Stimulated activated CD4-positive, alpha-beta T cell treated with anti-CD3 and anti-CD28 coated beads, Interleukin-12 subunit alpha, Interleukin-12 subunit beta, amount 100 ng/mL, for 4 hours (primary cell): Measurements from ENCODE around the gene ARHGEF26.
"Not testable (repeated sequence)": the region's sequence is repeated elsewhere in the genome, so short reads cannot be mapped to it uniquely, and the experiment has no call there.

Experiments used
- DNase-seq: peaks from one replicate; pipeline ENCODE4 v3.0.0-alpha.2; 2020

The ARHGEF26 gene

DNA sequence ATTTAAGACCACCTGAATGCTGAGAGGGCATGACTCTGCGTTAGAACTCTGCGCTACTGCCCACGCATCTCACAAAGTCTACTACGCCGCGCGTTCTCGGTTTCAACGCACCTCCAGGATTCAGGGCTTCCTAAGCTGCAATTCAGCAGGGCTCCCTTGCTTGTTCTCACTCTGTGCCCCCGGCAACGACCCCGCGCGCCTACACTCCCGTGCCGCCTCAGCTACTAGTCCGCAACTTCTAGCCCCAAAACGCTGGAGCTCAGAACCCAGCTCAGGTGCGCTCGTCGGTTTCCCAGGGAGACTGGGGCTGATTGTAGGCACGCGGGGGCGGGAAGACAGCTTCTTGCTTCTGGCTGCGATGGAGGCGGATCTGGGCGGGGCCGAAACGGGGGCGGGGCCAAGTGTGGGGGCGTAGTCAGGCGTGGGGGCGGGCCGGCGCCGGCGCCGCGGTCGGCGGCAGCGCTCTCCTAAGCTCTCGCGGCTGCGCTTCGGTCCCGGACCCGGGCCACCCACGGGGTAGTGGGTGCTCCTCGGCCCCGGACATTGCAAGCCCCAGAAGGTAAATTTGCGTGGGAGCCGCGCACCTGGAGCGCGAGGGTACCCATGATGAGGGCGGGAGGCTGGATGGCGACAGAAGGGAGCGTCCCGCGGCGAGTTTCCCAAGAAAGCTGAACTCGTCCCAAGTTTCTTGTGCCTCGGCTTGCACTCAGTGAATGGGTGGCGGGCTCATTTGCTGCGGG, at the start of gene ARHGEF26:
ARHGEF26 (plus strand) TSS at position 430 of the 740 bp plus-strand sequence. CDS start 603 bp downstream, outside the sequence.
- peak; percentile 71 for DNase-seq

DNA sequence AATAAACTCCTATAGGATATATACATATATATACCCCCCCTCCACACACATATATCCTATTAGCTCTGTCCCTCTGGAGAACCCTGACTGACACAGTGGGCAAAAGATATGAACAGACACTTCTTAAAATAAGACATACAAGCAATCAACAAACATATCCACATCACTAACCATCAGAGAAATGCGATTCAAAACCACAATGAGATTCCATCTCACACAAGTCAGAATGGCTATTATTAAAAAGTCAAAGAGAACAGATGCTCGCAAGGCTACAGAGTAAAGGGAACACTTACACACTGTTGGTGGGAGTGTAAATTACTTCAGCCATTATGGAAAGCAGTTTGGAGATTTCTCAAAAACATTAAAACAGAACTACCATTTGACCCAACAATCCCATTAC, 46.2 kb upstream of the ARHGEF26 start:
- DNase-seq, result no peak

DNA sequence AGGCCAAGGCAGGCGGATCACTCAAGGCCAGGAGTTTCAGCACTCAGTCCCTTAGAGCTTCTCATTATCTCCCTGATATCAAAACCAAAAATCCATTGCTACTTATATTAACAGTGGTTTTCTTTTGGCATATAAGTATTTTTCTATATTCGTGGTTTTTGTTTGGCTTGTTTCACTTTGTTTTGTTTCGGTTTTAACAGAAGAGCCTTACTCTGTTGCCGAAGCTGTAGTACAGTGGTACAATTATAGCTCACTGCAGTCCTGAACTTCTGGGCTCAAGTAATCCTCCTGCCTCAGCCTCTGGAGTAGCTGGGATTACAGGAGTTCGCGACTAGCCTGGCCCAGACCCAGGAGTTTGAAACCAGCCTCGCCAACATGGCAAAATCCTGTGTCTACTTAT, 42.5 kb upstream of the ARHGEF26 start:
- no peak for DNase-seq

GRCh38 chr3:154081305-154081704, 39.9 kb upstream of the ARHGEF26 start:
- DNase-seq, result no peak

- no peak for DNase-seq
These were observed 36.1 kb upstream of the ARHGEF26 start for GRCh38 chr3:154085071-154085470.

GRCh38 chr3:154085799-154086198, 35.4 kb upstream of the ARHGEF26 start:
- no peak for DNase-seq

GRCh38 chr3:154086286-154086685, 34.9 kb upstream of the ARHGEF26 start:
- no peak for DNase-seq

GRCh38 chr3:154087756-154088480, 33.3 kb upstream of the ARHGEF26 start:
- not testable (repeated sequence) for DNase-seq

- DNase-seq, result no peak
These were observed 31.5 kb upstream of the ARHGEF26 start for GRCh38 chr3:154089421-154090420.

DNA sequence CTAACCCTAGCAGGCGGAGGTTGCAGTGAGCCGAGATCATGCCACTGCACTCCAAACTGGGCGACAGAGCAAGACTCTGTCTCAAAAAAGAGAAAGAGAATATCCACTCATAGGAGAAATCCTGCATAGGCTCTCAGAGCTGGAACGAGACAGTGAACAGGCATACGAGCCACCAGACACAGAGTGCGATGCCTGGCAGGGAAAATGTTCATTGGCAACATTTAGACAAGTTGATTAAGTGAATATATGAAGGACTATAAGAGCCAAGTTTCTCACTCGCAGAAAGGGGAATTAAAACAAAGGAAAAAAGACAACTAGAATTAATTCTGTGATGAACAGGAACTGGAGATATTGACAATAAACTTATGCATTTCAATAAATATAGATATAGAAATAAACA, 27.1 kb upstream of the ARHGEF26 start:
- DNase-seq, result no peak

- no peak for DNase-seq
These were observed 25.3 kb upstream of the ARHGEF26 start for GRCh38 chr3:154095832-154096421.

DNA sequence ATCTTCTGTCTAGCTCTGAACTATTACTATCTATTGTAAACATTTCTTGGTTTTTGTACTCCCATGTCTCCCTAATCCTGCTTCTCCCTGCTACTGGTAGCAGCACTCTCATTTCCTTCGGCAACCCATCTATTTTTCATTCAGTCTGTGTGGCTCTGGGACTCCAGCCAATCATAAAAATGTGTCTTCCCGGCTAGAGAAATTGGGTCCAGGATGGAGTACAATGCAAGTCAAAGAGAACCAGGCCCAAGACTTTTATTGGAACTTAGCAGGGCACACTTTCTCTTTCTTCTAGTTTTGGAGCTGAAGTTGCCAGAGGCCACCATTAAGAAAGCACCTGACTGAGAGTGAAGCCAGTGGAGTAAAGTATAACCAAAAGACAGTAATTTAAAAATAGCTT, 22.8 kb upstream of the ARHGEF26 start:
- DNase-seq, result no peak

GRCh38 chr3:154100556-154100955, 20.6 kb upstream of the ARHGEF26 start:
- no peak for DNase-seq

DNA sequence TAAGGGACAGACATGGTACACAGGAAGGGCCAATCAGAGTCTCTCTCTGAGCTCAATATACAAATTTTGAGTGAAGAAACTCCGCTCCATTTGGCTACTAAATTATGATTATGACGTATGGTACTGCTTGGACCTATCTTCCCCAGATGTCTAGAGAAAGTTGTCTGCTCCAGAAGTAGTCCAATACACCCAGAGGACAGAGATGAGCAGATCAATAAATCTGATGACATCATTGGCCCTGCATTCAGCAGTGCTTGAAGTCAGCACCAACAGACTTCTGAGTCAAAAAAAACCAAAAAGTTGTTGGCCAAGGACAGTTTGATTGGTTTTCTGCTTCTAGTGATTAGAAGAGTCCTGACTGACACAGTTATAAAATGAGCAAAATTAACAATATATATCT, 19.9 kb upstream of the ARHGEF26 start:
- no peak for DNase-seq

- DNase-seq, result no peak
These were observed 19.0 kb upstream of the ARHGEF26 start for GRCh38 chr3:154102225-154102624.

GRCh38 chr3:154105218-154105975, 15.8 kb upstream of the ARHGEF26 start:
- no peak for DNase-seq

DNA sequence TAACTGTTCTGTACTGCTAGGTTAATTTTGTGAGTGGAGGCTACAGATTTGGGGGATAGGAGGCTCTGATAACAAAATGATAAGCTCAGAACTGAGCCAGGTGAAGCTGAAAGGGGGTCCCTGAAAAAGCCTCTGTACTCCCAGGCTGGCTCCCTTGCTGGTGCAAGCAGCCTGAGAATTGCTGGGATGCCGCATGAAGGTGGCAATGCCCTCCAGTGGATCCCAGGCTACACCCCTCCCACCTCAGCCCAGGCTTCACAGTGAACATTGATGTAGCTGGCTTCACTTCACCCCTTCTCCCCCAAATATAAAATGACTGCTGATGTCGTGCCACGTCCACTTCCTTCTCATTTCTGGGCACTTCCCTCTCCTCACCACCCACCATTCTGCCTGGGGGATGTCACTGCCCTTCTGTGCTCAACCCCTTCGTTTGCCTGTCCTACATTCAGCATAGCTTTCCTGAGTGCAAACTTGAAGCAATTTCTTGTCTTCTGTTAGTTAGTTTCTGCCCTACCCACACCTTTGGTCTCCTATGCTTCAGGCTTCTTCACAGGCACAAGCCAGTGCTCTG, 9.7 kb upstream of the ARHGEF26 start:
- no peak for DNase-seq

DNA sequence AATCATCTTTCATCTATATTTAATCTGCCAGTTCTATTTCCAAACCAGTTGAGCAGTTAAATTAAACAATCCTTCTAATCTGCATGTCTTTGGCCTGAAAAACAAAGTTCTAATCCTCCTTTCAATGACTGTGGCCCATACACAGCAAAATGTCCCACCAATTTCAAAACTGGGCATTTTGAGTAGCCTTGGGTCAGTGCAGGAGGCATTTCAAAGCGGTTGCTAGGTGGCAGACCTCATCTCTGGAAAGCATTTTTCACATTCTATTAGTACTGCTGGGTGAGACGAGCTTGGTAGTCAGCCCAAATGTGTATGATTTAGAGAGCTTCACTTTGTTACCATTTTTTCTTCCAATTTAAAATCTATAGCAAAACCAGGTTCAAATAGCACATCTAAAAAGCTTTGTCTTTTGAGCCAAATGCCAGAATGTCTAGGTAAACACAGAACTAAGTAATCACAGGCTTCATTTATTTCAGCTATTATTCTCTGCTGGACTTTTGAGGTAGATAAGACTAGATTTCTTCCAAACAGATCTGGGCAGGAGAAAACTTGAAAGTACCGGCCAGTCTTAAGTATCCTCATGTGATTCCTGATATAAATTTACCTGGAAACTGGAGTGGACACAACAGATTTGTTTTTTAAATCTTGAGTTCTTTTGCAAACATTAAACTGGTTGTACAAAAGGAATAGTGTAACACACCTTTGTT, 8.9 kb upstream of the ARHGEF26 start:
- no peak for DNase-seq

GRCh38 chr3:154113609-154114008, 7.6 kb upstream of the ARHGEF26 start:
- no peak for DNase-seq

GRCh38 chr3:154115332-154115731, 5.9 kb upstream of the ARHGEF26 start:
- no peak for DNase-seq

DNA sequence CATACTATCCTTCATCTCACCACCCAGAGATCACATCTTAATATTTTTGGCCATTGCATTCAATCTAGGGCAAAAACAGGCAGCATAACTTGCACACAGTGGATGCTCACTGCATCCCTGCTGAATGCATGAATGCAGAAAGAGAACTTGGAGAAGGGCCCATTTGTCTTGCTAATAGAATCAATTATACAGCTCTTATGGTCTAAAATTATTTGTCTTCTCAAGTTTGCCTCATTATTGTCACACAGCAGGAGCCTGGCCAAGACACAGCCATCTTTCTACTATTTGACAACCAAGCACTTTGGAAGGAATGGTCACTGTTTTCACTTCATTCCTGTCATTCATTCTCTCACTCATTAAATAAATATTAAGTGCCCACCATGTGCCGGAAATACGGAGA, 1.2 kb upstream of the ARHGEF26 start:
- DNase-seq, result no peak
